ENCODE measurements around the gene MATN4.
"Not testable (repeated sequence)": the region's sequence is repeated elsewhere in the genome, so short reads cannot be mapped to it uniquely, and the experiment has no call there.

Gene MATN4

GRCh38 chr20:45308117-45308778 lies at the start of gene MATN4:
Gene MATN4 (minus strand): TSS chr20:45308299. CDS start chr20:45305582, 2,717 bp downstream.
- DNase-seq (ENCODE audit: low spot score) = no peak

- DNase-seq (ENCODE audit: low spot score) = no peak
Measured at GRCh38 chr20:45355209-45356084, 47.3 kb upstream of the MATN4 start.

GRCh38 chr20:45354423-45355208 lies 46.5 kb upstream of the MATN4 start:
- DNase-seq (ENCODE audit: low spot score) = no peak

- DNase-seq (ENCODE audit: low spot score) = no peak
Measured at GRCh38 chr20:45353746-45354145, 45.6 kb upstream of the MATN4 start.

GRCh38 chr20:45352729-45353128 lies 44.6 kb upstream of the MATN4 start:
- no peak for DNase-seq (ENCODE audit: low spot score)

GRCh38 chr20:45350795-45351194 lies 42.7 kb upstream of the MATN4 start:
- DNase-seq (ENCODE audit: low spot score) = not testable (repeated sequence)

- DNase-seq (ENCODE audit: low spot score) = no peak
Measured at GRCh38 chr20:45350217-45350616, 42.1 kb upstream of the MATN4 start.

GRCh38 chr20:45347936-45348778 lies 40.1 kb upstream of the MATN4 start, which contains the start of gene SDC4:
Gene SDC4 (minus strand): TSS chr20:45348424. CDS start chr20:45348384, 40 bp downstream.
- peak; percentile 66 for DNase-seq (ENCODE audit: low spot score)

- DNase-seq (ENCODE audit: low spot score) = peak; percentile 54
Measured at GRCh38 chr20:45347297-45347935, 39.3 kb upstream of the MATN4 start.

GRCh38 chr20:45346851-45347250 lies 38.8 kb upstream of the MATN4 start:
- DNase-seq (ENCODE audit: low spot score) = no peak

GRCh38 chr20:45346291-45346718 lies 38.2 kb upstream of the MATN4 start:
- DNase-seq (ENCODE audit: low spot score) = peak; percentile 19

GRCh38 chr20:45345104-45345936 lies 37.2 kb upstream of the MATN4 start:
- DNase-seq (ENCODE audit: low spot score) = no peak

GRCh38 chr20:45344168-45344860 lies 36.2 kb upstream of the MATN4 start:
- DNase-seq (ENCODE audit: low spot score) = peak; percentile 16

GRCh38 chr20:45343532-45344167 lies 35.6 kb upstream of the MATN4 start:
- DNase-seq (ENCODE audit: low spot score) = peak; percentile 62

- no peak for DNase-seq (ENCODE audit: low spot score)
Measured at GRCh38 chr20:45342855-45343531, 34.9 kb upstream of the MATN4 start.

GRCh38 chr20:45341939-45342854 lies 34.1 kb upstream of the MATN4 start:
- peak; percentile 25 for DNase-seq (ENCODE audit: low spot score)

GRCh38 chr20:45341579-45341938 lies 33.5 kb upstream of the MATN4 start:
- no peak for DNase-seq (ENCODE audit: low spot score)
